IgD-negative memory B cell (primary cell): ENCODE measurements around the gene CDKN1B. TPM values are rescaled to one million over a fixed set of nuclear protein-coding genes. Genes with fewer than 3 reads are reported as not detected.

Source experiments
- H3K27ac Mint-ChIP-seq, 3 donors: one replicate each; pipeline ENCODE4 v1.8.0; 2020 to 2022; ENCODE audit warnings: mild to moderate bottlenecking in 3 of 3, mixed read lengths in 3 of 3, moderate library complexity in 1 of 3
- H3K27me3 Mint-ChIP-seq: one replicate; pipeline ENCODE4 v1.8.0; 2021; ENCODE audit warnings: mixed read lengths
- H3K36me3 Mint-ChIP-seq: one replicate; pipeline ENCODE4 v1.8.0; 2020; ENCODE audit warnings: mild to moderate bottlenecking, mixed read lengths
- H3K4me1 Mint-ChIP-seq, 3 donors: one replicate each; pipeline ENCODE4 v1.8.0; 2020 to 2022; ENCODE audit warnings: mixed read lengths in 3 of 3, mild to moderate bottlenecking in 1 of 3
- H3K4me3 Mint-ChIP-seq, 4 donors: one replicate each; pipeline ENCODE4 v1.8.0; 2020 to 2022; ENCODE audit warnings: mild to moderate bottlenecking in 4 of 4, mixed read lengths in 4 of 4, moderate library complexity in 3 of 4
- H3K9me3 Mint-ChIP-seq, 3 donors: one replicate each; pipeline ENCODE4 v1.8.0; 2020 to 2021; ENCODE audit warnings: mixed read lengths in 3 of 3, mild to moderate bottlenecking in 1 of 3
- polyA plus RNA-seq: library from polyadenylated mRNA; unstranded; fragments of 300-500 nt; fragmentation: Illumina TruSeq; gene quantifications from one replicate; pipeline ENCODE4 v1.2.3, GENCODE V29; 2021

The CDKN1B gene
- polyA plus RNA-seq, 1 donor from 2014 or later: 12.5 TPM

DNA sequence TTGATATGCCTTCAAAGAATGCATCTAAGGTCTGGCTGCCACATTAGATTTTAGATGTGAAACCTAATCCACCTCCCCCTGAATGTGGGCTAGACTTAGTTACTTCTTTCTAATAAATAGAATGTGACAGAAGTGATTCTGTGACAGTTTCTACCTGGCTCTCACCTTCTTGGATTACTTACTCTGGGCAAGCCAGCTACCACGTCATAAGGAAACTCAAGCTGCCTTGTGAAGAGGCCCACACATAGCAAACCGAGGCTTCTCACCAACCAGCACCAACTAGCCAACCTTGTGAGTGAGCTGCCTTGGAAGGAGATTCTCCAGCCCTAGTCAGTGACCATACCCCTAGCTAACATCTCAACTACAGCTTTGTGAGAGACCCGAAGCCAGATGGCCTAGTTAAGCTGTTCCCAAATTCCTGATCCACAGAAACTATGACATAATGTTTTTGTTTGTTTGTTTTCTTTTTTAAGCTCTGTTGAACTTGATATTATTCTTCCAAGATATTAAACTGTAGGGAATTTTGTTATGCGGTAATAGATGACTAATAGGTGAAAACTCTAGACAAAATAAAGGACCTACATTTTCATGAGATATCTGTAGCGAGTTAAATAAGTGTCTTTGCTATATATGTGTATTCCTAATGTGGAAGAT lies 27.4 kb upstream of the CDKN1B start:
- H3K27me3 Mint-ChIP-seq: peaks cover under 1% of the 10 kb centered on the region
- H3K4me1 Mint-ChIP-seq: peaks cover 12 to 22% (median 13%) of the 10 kb centered on the region in 3 donors
- no peaks in the 10 kb centered on the region for H3K36me3 Mint-ChIP-seq
- no peak overlapping the region for H3K27ac Mint-ChIP-seq
- no peaks in the 10 kb centered on the region for H3K9me3 Mint-ChIP-seq
- H3K4me3 Mint-ChIP-seq: no peak overlapping the region

DNA sequence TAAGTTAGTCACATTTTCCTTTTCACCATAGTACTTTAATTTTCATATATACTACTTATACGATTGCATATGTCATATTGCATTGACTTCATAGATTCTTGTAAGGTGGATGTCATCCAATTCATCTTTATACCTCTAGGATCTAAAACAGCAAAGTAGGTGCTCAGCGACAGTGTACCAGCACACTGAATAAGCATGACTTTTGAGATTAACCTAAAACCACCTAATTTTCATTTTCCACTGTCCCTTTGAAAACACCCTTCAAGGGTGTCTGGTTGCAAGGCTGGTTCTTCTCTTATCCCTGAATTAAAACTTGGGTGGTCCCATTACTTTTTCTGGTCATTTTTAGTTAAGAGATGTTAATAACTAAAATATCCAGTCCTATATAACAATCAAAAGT lies 25.6 kb upstream of the CDKN1B start:
- no peak overlapping the region for H3K27ac Mint-ChIP-seq
- H3K36me3 Mint-ChIP-seq: no peaks in the 10 kb centered on the region
- H3K4me3 Mint-ChIP-seq: peak overlapping the region in 1 of 4 donors; percentile 73
- H3K4me1 Mint-ChIP-seq: peaks cover 18 to 28% (median 22%) of the 10 kb centered on the region in 3 donors
- no peaks in the 10 kb centered on the region for H3K27me3 Mint-ChIP-seq
- H3K9me3 Mint-ChIP-seq: no peaks in the 10 kb centered on the region

DNA sequence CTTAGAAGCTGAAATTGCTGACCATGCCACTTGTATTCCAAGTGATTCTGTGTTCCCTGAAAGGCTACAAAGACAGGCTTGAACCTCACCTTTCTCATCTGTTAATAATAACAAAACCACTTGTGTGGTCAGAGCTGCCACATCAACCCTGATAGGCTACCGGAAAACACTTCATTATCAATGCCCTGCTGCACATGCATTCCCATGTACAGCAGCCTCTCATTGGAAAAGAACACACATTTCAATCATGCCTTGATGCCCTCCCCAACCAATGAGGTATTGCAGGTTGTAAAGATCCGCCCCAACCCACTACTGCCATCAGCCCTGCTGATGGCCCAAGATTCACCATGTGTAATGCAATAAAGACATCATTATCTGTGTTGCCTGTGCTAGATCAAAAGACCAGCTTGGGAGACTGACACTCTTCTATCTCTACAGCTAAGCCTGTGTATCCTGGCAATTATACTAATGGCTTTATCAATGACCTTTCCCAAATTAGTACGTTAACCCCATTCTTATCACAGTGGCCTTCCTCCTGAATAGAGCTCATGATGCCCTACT lies 24.0 kb upstream of the CDKN1B start:
- Mint-ChIP-seq H3K36me3 (no peaks in the 10 kb centered on the region), H3K27me3 (no peaks in the 10 kb centered on the region), H3K27ac (peak overlapping the region in 1 of 3 donors; percentile 41), H3K4me1 (peaks cover 33 to 37% (median 33%) of the 10 kb centered on the region in 3 donors), H3K4me3 (peak overlapping the region in 1 of 4 donors; percentile 10), H3K9me3 (no peaks in the 10 kb centered on the region)

DNA sequence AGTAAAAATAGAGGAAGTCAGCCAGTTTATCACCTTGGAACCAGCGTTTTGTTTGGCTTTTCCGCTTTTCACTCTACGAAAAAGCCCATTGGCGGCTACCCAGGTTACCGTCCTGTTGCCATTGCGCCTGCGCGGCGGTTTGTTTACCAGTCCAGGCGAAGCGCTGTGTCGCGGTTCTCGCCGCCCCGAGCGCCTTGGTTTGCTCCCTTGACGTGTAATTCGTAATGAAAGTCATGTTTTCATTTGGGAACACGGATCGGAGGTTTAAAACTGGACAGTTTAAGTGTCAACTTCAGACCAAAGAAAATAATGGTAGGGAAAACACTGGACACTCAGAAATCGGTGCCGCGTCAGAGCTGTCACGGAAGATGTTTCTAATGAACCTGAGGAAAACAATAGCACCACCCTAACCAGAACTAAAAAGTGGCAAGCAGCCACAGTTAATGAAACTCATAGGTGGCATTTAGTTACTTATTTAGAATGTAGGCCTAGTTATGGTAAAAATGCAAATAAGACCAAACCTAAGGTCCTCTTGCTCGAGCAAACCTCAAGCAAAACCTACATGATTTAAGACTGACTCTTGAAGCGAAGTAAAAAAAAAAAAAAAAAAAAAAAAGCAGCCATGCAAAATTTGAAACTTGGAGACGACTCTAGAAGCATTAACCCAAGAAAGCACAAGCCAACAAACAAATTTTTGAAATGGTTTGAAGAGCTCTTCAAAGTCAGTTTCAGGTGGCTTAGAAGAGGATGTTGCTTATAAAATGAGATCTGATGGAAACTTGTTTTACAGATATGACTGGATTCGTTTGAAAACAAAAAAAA lies 20.4 kb upstream of the CDKN1B start:
- H3K27me3 Mint-ChIP-seq: no peaks in the 10 kb centered on the region
- peaks cover 31 to 38% (median 34%) of the 10 kb centered on the region in 3 donors for H3K4me1 Mint-ChIP-seq
- H3K4me3 Mint-ChIP-seq: peak overlapping the region; percentile 93 to 98 (median 96)
- no peaks in the 10 kb centered on the region for H3K36me3 Mint-ChIP-seq
- H3K27ac Mint-ChIP-seq: peak overlapping the region; percentile 100
- H3K9me3 Mint-ChIP-seq: no peaks in the 10 kb centered on the region

DNA sequence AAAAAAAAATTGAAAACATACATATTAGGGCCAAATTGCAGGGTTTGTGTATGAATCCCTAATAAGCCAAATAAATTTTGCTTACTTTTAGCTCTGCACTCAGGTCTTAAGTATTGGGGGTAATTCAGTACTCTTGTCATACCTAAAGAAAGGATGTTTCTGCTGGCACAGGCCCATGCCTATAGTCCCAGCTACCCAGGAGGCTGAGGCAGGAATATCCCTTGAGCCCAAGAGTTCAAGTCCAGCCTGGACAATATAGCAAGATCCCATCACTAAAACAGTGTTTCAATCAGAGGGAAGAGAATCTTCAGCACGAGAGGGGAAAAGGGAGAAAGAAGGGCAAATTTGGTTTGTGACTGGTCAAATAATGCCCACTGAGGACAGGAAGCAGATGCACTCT lies 17.8 kb upstream of the CDKN1B start:
- peaks cover 28 to 30% (median 29%) of the 10 kb centered on the region in 3 donors for H3K4me1 Mint-ChIP-seq
- peak overlapping the region in 2 of 3 donors; percentile 27 to 71 for H3K27ac Mint-ChIP-seq
- H3K4me3 Mint-ChIP-seq: peak overlapping the region in 1 of 4 donors; percentile 33
- H3K36me3 Mint-ChIP-seq: no peaks in the 10 kb centered on the region
- no peaks in the 10 kb centered on the region for H3K27me3 Mint-ChIP-seq
- H3K9me3 Mint-ChIP-seq: no peaks in the 10 kb centered on the region

DNA sequence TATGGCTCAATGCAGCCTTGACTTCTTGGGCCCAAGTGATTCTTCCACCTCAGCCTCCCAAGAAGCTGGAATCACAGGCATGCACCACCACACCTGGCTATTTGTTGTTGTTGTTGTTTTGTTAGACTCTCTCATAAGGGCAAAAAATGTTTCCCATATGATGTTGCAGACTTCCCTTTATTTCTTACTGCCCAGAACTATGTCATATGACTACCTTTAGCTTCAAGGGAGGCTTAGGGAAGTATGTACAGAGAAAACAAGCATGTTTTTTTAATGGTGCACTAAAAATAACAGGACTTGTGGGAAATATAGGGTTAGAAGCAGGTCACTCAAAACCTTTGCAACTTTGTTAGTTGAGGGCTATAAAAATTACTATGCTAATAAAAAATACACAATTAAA lies 16.9 kb upstream of the CDKN1B start:
- H3K9me3 Mint-ChIP-seq: no peaks in the 10 kb centered on the region
- no peak overlapping the region for H3K27ac Mint-ChIP-seq
- no peaks in the 10 kb centered on the region for H3K27me3 Mint-ChIP-seq
- H3K4me3 Mint-ChIP-seq: no peak overlapping the region
- peaks cover 33 to 34% (median 33%) of the 10 kb centered on the region in 3 donors for H3K4me1 Mint-ChIP-seq
- no peaks in the 10 kb centered on the region for H3K36me3 Mint-ChIP-seq

DNA sequence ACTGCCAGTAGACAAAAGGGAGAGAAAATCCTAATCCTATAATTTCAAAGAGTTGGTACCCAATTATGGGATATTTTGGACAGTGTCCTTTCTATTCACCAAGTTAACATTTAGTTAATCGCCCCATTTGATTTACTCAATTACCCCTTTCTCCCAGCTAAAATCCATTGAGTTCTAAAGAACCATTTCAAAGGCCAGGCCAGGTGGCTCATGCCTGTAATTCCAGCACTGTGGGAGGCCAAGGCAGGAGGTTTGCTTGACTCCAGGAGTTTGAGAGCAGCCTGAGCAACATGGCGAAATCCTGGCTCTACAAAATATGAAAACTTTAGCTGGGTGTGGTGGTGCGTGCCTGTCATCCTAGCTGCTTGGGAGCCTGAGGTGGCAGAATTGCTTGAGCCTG lies 15.7 kb upstream of the CDKN1B start:
- Mint-ChIP-seq H3K4me1 (peaks cover 26 to 27% (median 27%) of the 10 kb centered on the region in 3 donors), H3K36me3 (no peaks in the 10 kb centered on the region), H3K9me3 (no peaks in the 10 kb centered on the region), H3K27me3 (no peaks in the 10 kb centered on the region), H3K4me3 (peak overlapping the region in 1 of 4 donors; percentile 34), H3K27ac (no peak overlapping the region)

DNA sequence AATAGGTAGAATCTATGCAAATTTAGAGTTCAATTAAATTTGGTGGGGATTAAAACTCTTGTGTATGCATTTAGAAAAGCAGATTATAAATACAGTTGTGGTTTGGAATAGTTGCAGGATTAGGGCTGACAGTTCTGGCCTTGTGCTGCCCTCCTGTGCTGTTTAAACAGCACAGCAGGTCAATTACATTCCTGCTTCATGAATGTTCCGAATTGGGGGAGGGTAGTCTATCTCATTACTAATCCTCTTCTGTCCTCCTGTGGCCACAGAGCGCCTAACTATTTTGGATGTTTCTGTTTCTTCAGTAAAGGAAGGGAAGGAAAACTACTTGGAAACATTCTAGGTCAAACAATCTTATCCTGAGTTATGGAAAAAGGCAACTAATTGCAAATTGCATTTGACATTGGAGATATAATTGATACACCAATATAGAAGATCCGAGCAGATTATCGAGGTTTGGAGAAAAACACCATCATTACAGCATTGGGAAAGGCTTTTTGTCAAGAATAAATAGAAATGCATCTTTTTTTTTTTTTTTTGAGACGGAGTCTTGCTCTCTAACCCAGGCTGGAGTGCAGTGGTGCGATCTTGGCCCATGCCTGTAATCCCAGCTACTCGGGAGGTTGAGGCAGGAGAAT lies 12.5 kb upstream of the CDKN1B start:
- H3K36me3 Mint-ChIP-seq: no peaks in the 10 kb centered on the region
- H3K27ac Mint-ChIP-seq: peak overlapping the region in 1 of 3 donors; percentile 81
- H3K9me3 Mint-ChIP-seq: no peaks in the 10 kb centered on the region
- H3K4me1 Mint-ChIP-seq: peaks cover 8 to 10% (median 10%) of the 10 kb centered on the region in 3 donors
- H3K4me3 Mint-ChIP-seq: peak overlapping the region in 1 of 4 donors; percentile 5
- H3K27me3 Mint-ChIP-seq: no peaks in the 10 kb centered on the region

DNA sequence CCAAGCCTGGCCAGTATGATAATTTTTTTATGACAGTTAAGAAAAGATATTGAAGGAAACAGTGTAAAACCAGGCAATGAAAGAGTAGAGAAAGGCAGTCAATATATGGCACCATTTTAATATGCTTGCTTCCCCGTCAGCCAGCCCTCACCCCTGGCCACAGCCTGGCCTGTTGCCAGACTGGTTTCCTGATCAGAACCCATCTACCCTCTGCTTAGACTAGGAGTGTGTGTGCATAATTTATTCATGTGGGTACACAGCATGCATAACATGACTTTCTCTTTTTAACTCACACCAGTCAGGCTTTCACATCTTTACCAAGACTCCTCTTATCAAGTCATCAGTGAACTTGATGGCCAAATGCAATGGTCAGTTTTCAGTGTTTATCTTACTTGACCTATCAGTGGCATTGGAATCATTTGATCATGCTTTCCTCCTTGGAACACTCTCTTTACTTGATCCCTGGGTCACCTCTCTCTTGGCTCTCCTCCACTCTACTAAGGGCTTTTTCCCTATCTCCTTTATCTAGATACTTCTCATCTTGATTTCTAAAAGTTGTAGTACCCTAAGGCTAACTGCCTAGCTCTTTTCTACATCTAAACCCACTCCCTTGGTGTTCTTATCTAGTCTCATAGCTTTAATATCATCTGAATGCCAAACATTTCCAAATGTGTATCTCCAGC lies 11.2 kb upstream of the CDKN1B start:
- Mint-ChIP-seq H3K36me3 (no peaks in the 10 kb centered on the region), H3K27ac (no peak overlapping the region), H3K9me3 (no peaks in the 10 kb centered on the region)

DNA sequence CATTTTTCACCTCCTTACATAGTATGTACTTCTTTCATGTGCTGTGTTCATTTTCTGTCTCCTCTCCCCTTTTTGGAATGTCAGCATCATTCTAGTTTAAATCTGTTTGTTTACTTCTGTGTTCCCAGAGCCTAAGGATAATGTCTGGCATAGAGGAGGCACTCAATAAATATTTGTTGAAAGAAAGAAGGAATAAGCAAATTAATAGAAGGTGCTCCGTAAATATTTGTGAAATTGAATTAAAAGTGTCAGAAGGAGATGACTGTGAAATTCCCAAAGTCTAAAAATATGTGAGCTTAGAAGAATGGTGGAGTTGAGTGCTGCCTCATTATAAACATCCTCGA lies 3.3 kb upstream of the CDKN1B start:
- Mint-ChIP-seq H3K36me3 (peaks cover 5% of the 10 kb centered on the region), H3K4me1 (peaks cover 25 to 30% (median 29%) of the 10 kb centered on the region in 3 donors), H3K27ac (peak overlapping the region; percentile 95 to 98 (median 96)), H3K4me3 (peak overlapping the region; percentile 88 to 97 (median 94)), H3K27me3 (no peaks in the 10 kb centered on the region), H3K9me3 (no peaks in the 10 kb centered on the region)

More for the DNA sequence above, 11.2 kb upstream of the CDKN1B start:
- Mint-ChIP-seq H3K27me3 (no peaks in the 10 kb centered on the region), H3K4me1 (peaks cover 8 to 10% (median 10%) of the 10 kb centered on the region in 3 donors), H3K4me3 (no peak overlapping the region)

DNA sequence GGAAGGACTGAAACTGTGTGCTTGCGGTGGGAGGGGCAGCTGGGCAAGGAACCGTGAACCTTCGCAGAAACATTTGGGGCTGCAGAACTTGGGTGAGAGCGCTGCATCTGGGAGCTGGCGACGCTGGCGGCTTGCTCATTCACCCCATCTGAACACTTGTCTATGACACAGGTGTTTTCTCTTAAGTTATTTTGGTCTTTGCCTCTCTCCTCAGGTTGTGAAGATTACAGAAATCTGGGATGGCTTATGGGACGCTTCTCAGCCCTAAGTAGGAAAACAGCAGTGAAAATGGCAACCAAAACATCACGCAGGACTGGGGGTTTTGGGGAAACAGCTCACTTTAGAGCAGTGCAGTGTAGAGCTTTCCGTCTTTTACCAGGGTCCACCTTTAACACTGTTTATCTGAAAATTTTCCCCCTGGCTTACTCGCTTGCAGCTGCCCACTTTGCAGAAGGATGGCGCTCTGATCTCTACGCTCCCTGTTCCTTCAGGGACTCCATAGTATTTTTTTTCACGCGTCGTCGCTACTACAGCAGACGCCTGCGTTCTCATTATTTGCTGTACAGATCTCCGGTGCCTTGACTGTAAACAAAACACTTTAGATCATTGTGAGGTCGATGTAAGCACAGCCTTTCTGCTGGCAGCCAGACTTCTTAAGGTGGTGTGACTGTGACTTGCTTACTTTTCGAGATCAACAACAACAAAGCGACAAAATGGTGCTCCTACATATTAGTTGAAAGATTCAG lies 2.7 kb upstream of the CDKN1B start:
- Mint-ChIP-seq H3K4me3 (peak overlapping the region; percentile 88 to 97 (median 94)), H3K4me1 (peaks cover 28 to 32% (median 30%) of the 10 kb centered on the region in 3 donors), H3K36me3 (peaks cover 9% of the 10 kb centered on the region), H3K27ac (peak overlapping the region; percentile 95 to 98 (median 96)), H3K27me3 (no peaks in the 10 kb centered on the region), H3K9me3 (no peaks in the 10 kb centered on the region)

DNA sequence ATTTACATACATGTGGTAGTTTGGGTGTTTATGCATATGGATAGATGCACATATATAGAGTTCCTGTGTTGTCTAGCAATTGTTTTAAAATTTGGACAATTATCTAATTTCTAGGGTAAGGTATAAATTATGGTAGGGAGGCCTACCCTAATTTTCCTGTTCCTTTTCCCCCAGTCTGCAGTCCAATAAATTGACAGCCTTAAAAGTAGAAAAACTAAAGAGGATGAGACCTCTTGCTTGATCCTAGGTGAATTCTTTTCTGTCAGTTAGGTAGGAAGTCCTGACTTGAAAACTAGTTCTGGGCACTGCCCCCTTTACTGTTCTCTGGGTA lies 2.1 kb upstream of the CDKN1B start:
- no peaks in the 10 kb centered on the region for H3K9me3 Mint-ChIP-seq
- no peaks in the 10 kb centered on the region for H3K27me3 Mint-ChIP-seq
- peaks cover 32 to 36% (median 32%) of the 10 kb centered on the region in 3 donors for H3K4me1 Mint-ChIP-seq

DNA sequence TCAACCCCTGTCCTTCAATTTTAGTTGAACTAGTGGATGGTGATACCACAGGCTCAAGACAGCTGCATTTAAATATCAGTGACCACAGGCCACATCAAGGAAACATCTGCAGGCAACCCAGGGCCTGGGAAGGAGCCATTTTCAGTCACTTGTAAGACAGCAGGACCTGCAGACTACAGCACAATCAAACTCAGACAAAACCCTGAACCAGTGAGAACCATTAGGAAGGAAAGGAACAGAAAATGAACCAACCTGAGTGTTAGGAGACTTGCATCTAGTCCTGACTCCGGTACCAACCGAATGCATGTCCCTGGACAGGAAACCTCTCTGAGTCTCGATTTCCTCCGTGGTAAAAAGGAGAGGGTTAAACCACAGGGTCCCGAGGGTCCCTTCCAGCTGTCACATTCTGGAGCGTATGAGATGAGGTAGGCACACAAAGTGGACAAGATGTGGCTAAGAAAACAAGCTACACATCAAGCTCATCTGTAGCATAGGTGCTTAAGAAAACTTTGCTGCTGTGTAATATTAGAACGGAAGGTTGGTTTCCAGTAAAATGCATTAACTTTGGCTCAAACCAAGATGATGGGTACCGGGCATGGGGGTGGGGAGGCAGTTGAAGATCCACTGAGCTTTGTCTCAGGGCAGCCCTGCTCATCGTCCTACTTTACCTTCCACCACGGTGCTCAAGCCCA lies 1.6 kb upstream of the CDKN1B start:
- Mint-ChIP-seq H3K4me1 (peaks cover 34 to 40% (median 37%) of the 10 kb centered on the region in 3 donors), H3K9me3 (no peaks in the 10 kb centered on the region), H3K27me3 (no peaks in the 10 kb centered on the region), H3K36me3 (peaks cover 15% of the 10 kb centered on the region), H3K4me3 (peak overlapping the region; percentile 88 to 97 (median 94)), H3K27ac (peak overlapping the region; percentile 95 to 98 (median 96))

More for the DNA sequence above, 2.1 kb upstream of the CDKN1B start:
- Mint-ChIP-seq H3K4me3 (peak overlapping the region; percentile 88 to 97 (median 94)), H3K36me3 (peaks cover 13% of the 10 kb centered on the region), H3K27ac (peak overlapping the region; percentile 95 to 98 (median 96))
